Lower leg skin (tissue), 3 donors: ENCODE data around the gene FAM13A.

Experiments
- CTCF ChIP-seq, 3 donors: fragments of 450-650 bp; IDR thresholded peaks; one replicate each; pipeline ENCODE4 v1.5.1; 2016; ENCODE audit warnings: antibody characterized with exemption in 3 of 3, mild to moderate bottlenecking in 3 of 3, moderate library complexity in 2 of 3
- POLR2A ChIP-seq, 2 donors: fragments of 450-650 bp; IDR thresholded peaks; one replicate each; pipeline ENCODE4 v1.6.1; 2016 to 2017; ENCODE audit warnings: antibody characterized with exemption in 2 of 2, mild to moderate bottlenecking in 1 of 2, moderate library complexity in 1 of 2

GRCh38 chr4:89069481-89069880 lies 12.5 kb upstream of the FAM13A start:
- TF ChIP-seq CTCF (IDR thresholded peaks at IDR 0.05) (no peak), POLR2A (IDR thresholded peaks at IDR 0.05) (no peak)
